Myometrial cell (primary cell): ENCODE measurements around the gene KIF4A. TPM values are rescaled to one million over a fixed set of nuclear protein-coding genes. Genes with fewer than 3 reads are reported as not detected.

Experiments used
- total RNA-seq: library from RNA; depleted of rRNA; stranded (reverse); fragments of >200 nt; gene quantifications from 2 replicates; pipeline ENCODE4 v1.2.3, GENCODE V29; 2015

KIF4A gene, protein sequence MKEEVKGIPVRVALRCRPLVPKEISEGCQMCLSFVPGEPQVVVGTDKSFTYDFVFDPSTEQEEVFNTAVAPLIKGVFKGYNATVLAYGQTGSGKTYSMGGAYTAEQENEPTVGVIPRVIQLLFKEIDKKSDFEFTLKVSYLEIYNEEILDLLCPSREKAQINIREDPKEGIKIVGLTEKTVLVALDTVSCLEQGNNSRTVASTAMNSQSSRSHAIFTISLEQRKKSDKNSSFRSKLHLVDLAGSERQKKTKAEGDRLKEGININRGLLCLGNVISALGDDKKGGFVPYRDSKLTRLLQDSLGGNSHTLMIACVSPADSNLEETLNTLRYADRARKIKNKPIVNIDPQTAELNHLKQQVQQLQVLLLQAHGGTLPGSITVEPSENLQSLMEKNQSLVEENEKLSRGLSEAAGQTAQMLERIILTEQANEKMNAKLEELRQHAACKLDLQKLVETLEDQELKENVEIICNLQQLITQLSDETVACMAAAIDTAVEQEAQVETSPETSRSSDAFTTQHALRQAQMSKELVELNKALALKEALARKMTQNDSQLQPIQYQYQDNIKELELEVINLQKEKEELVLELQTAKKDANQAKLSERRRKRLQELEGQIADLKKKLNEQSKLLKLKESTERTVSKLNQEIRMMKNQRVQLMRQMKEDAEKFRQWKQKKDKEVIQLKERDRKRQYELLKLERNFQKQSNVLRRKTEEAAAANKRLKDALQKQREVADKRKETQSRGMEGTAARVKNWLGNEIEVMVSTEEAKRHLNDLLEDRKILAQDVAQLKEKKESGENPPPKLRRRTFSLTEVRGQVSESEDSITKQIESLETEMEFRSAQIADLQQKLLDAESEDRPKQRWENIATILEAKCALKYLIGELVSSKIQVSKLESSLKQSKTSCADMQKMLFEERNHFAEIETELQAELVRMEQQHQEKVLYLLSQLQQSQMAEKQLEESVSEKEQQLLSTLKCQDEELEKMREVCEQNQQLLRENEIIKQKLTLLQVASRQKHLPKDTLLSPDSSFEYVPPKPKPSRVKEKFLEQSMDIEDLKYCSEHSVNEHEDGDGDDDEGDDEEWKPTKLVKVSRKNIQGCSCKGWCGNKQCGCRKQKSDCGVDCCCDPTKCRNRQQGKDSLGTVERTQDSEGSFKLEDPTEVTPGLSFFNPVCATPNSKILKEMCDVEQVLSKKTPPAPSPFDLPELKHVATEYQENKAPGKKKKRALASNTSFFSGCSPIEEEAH
- 9.5 and 12.6 TPM in 2 replicates for total RNA-seq

DNA sequence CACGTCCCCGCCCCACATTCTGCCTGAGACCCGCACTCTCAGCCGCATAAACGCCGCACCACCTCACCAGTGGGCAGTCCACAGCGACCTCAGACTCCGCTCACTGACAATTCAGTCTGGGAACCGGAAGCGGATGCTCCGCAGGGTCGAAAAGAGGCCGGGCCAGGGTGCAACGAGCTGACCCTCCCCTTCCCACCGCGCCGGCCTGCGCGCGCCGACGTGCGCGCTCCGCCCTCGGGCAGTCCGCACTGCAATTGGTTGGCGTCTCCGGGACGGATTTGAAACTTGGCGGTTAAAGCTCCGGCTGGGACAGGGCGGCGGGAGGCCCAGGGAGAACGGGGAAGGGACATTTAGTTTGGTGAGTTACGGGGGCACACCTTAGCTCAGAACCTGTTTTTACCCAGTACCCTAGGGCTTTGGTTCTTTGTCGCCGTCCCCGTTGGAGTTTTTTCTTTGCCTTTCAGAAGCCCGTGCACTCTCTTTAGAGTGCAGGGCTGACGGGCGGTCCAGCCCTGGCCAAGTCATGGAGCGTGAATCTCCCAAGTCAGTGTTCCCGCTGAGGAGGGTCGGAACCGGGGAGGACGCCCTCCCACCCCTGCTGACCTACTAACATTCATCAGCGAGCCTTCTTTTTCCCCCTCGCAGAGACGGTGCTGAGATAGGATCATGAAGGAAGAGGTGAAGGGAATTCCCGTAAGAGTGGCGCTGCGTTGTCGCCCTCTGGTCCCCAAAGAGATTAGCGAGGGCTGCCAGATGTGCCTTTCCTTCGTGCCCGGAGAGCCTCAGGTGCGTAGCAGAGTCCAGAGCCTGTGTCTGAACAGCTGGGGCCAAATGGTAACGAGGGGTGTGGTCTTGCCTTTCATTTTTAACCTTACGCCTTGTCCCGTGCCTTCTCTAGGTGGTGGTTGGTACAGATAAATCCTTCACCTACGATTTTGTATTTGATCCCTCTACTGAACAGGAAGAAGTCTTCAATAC is at the start of gene KIF4A, which contains the start of gene PDZD11:
TSS of gene KIF4A (plus strand) at position 312 of the 978 bp plus-strand sequence. CDS start at position 667, 355 bp downstream.
TSS of gene PDZD11 (minus strand) at position 135 of the 978 bp plus-strand sequence. CDS start 586 bp downstream, outside the sequence.

DNA sequence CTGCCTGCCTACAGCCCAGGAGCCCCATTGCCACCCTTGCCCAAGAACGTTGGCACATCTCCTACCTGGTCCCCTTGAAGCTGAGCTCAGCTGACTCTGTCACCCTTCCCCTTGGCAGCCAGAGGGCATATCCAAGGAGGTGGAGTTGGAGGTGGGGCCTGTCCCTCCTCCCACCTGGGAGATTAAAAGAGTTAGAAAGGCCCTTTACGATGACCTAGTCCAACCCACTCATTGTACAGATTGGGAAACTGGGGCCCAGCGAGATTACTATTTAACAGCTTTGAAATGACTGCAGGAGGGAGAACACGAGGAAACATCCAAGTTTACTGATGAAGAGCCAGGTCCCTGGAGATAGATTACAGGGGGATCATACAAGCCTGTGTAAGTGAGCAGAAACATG is 29.8 kb upstream of the KIF4A start, which contains the start of gene P2RY4:
TSS of gene P2RY4 (minus strand) at position 101 of the 400 bp plus-strand sequence. CDS start 580 bp downstream, outside the sequence.

DNA sequence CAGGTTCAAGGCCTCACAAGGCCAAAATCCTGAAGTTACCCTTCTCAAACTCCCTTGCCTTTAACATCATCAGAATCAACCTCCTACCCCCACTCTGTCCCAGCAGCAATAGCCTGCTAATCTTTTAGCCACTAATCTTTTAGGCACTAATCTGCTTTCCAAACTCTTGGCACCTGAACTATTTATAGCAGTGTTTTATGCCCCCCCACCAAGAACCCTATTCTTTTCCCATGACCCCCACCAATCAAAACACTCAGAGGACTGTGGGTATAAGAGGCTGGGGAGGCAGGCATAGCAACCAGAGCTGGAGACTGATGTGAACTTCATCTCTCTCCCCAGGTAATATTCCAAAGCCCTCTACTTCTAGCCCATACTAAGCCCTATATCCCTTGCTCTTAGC is 21.9 kb upstream of the KIF4A start, which contains the start of gene ARR3:
TSS of gene ARR3 (plus strand) at position 301 of the 400 bp plus-strand sequence. CDS start 1,052 bp downstream, outside the sequence.

DNA sequence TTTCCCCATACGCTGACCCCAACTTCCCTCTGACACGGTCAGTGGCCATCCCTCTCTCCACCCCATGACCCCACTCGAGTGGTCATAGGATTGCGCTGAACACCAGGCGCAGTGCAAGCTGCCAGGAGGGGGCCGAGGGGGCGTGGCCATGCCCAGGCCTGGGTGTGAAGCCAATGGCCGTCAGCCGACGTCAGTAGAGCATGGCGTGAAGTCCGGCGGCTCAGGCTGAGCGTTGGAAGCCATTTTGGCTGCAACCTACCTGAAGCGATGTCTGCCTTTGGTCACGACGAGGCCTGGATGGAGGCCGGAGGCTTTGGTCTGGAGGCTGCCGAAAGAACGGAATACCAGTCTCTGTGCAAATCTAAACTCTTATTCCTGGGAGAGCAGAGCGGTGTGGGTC is 8.0 kb upstream of the KIF4A start, which contains the start of gene RAB41:
TSS of gene RAB41 (plus strand) at position 222 of the 400 bp plus-strand sequence. CDS start at position 268, 46 bp downstream.

DNA sequence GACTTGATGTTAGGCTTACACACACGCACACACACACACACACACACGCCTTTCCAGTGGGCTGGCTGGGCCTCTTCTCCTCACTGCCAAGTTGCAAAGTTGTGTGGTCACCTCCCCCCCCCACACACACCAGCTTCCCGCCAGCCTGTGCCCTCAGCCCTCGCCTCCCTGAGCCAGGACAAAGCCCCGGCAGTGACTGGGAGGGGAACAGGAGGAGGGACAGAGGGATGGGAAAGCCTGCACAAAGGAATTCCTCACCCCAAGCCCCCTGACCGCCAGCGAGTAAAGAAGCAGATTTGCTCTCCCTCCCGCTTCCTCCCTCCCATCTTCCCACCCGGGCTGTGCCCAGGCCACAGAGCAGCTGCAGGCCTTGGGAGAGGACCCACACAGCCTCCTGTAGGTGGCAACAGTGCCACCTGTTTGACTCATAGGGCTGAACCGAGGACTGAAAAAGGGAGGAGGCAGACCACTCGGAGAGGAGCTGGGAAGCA is 133.0 kb downstream of the KIF4A start, which contains the start of gene GDPD2:
TSS of gene GDPD2 (plus strand) at position 464 of the 491 bp plus-strand sequence. CDS start 1,671 bp downstream, outside the sequence.

DNA sequence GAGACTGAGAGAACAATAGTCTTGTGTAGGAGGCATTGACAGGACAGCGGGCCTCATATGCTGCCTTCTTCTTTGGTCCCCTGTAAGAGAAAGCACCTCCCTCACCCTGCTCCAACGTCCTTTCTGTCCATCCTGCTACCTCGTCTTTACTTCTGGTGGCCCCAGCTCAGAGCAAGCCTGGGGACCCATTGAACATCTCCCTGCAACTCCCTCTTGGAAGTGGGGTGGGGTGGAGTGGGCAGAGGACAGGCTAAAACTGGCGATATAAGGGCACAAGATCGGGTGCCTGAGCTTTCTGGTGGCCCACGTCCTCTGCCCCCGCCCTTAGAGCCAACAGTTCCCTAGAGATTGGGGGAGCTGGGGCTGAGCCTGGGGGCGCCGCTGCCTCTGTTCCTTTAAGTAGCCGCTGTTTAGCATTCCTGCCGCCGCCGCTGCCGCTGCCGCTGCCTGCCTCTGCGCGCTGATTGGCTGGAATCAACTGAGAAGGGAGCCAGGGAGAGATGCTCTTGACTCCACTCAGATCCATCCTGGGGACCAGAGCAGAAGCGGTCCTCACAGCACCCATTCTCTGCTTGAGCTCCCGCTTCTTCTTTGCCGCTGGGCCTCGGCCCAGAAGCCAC is 154.5 kb downstream of the KIF4A start, which contains the start of gene DLG3:
TSS of gene DLG3 (plus strand) at position 510 of the 620 bp plus-strand sequence. CDS start 367 bp downstream, outside the sequence.

Other genes with a start within 250 kb of the KIF4A start
- not detected in 2 replicates for gene AWAT2, start 240.2 kb upstream of the KIF4A start, total RNA-seq
- gene OTUD6A, start 227.6 kb upstream of the KIF4A start, total RNA-seq = not detected in 2 replicates
- 45.6 and 58.8 TPM in 2 replicates for gene IGBP1, start 156.7 kb upstream of the KIF4A start, total RNA-seq
- not detected in 2 replicates for gene DGAT2L6, start 112.6 kb upstream of the KIF4A start, total RNA-seq
- not detected in 2 replicates for gene AWAT1, start 55.4 kb upstream of the KIF4A start, total RNA-seq
- gene P2RY4, start 29.9 kb upstream of the KIF4A start, total RNA-seq = not detected in 2 replicates
- gene ARR3, start 21.8 kb upstream of the KIF4A start, total RNA-seq = not detected in 2 replicates
- not detected in 2 replicates for gene RAB41, start 7.9 kb upstream of the KIF4A start, total RNA-seq
- gene PDZD11, start 177 bp upstream of the KIF4A start, total RNA-seq = 92.9 and 96.3 TPM in 2 replicates
- gene GDPD2, start 133.2 kb downstream of the KIF4A start, total RNA-seq = not detected in 2 replicates
- gene DLG3, start 154.7 kb downstream of the KIF4A start, total RNA-seq = 7.1 and 16.4 TPM in 2 replicates